ENCODE data around the gene TOR4A. TPM values are rescaled to one million over a fixed set of nuclear protein-coding genes. Genes with fewer than 3 reads are reported as not detected.

TOR4A gene
- total and polyA plus RNA-seq, 9 of the 15 experiments (the other 6 are each of a cell fraction or from before 2014, with no cell fraction given): 3.9 to 49.2 (median 8.8) TPM

GRCh38 chr9:137304383-137305059 lies 27.0 kb downstream of the TOR4A start (continued):
- TF ChIP-seq RNF219 (CRISPR knock-in tag; IDR thresholded peaks at IDR 0.05) (no peak), NFXL1 (CRISPR knock-in tag; IDR thresholded peaks at IDR 0.05) (no peak), U2AF2 (optimal IDR thresholded peaks at IDR 0.05; ENCODE audit: low read depth, low read length) (no peak), FOXA1 (IDR thresholded peaks at IDR 0.05; ENCODE audit: borderline replicate concordance) (no peak), ZBTB26 (CRISPR knock-in tag; IDR thresholded peaks at IDR 0.05) (no peak), ZBTB43 (CRISPR knock-in tag; IDR thresholded peaks at IDR 0.05) (no peak), NFE2 (IDR thresholded peaks at IDR 0.05; ENCODE audit: low read depth) (0 out of 2 replicates have a peak, but pooled peaks have one; percentile 14), NFYB (IDR thresholded peaks at IDR 0.05; ENCODE audit: extremely low read depth, insufficient read length) (no peak), CREB1 (IDR thresholded peaks at IDR 0.05) (no peak), CREB1 (CRISPR knock-in tag; IDR thresholded peaks at IDR 0.05) (no peak), TCF7L2 (IDR thresholded peaks at IDR 0.05; ENCODE audit: low read depth, low read length) (no peak), NELFE (IDR thresholded peaks at IDR 0.05; ENCODE audit: insufficient read depth, insufficient read length) (no peak), NUFIP1 (IDR thresholded peaks at IDR 0.05; ENCODE audit: partially characterized antibody) (no peak), BDP1 (IDR thresholded peaks at IDR 0.05; ENCODE audit: insufficient read depth, insufficient read length) (no peak), ZNF124 (CRISPR knock-in tag; IDR thresholded peaks at IDR 0.05) (no peak), SMARCA4 (IDR thresholded peaks at IDR 0.05) (no peak), RBM34 (IDR thresholded peaks at IDR 0.05; ENCODE audit: borderline replicate concordance, insufficient read depth, low read length) (no peak), SRF (CRISPR knock-in tag; IDR thresholded peaks at IDR 0.05) (no peak)
